ENCODE results near the gene CNIH3.

CNIH3 gene

GRCh38 chr1:224623310-224623714, 7.2 kb downstream of the CNIH3 start:
- Histone ChIP-seq H3K27me3 (ENCODE audit: insufficient read depth, low read length, poor library complexity) (no peaks in the 10 kb centered on the region), H4K20me1 (ENCODE audit: insufficient read depth, low read length) (peaks cover 16% of the 10 kb centered on the region), H3K4me1 (ENCODE audit: insufficient read depth, low read length) (peaks cover 61% of the 10 kb centered on the region), H3K27ac (ENCODE audit: low read length) (peak overlapping the region; percentile 88), H2AFZ (ENCODE audit: low read depth, low read length) (no peak overlapping the region), H3K9me3 (ENCODE audit: insufficient read depth, low read length, severe bottlenecking) (peaks cover 4% of the 10 kb centered on the region), H3K4me2 (ENCODE audit: insufficient read depth, low read length) (peak overlapping the region; percentile 65), H3K9ac (ENCODE audit: low read depth, low read length) (peak overlapping the region; percentile 39), H3K4me3 (ENCODE audit: low read depth in 1 of 2, low read length in 2 of 2) (peak overlapping the region in 1 of 2 experiments; percentile 14; a peak in 1 of 4 replicates), H3K79me2 (ENCODE audit: insufficient read depth, low read length) (peaks cover 54% of the 10 kb centered on the region), H3K36me3 (ENCODE audit: insufficient read depth, low read length) (peaks cover 17% of the 10 kb centered on the region)
- peak; percentile 32 for DNase-seq
- ATAC-seq (ENCODE audit: insufficient read depth, low read depth): peak; percentile 24
- TF ChIP-seq EZH2 (IDR thresholded peaks at IDR 0.05; ENCODE audit: borderline replicate concordance, low read depth, low read length, severe bottlenecking): no peak

- TF ChIP-seq EZH2 (IDR thresholded peaks at IDR 0.05; ENCODE audit: borderline replicate concordance, low read depth, low read length, severe bottlenecking): no peak
- TF ChIP-seq CTCF (IDR thresholded peaks at IDR 0.05; ENCODE audit: borderline replicate concordance, extremely low read depth, low read length, poor library complexity, severe bottlenecking): no peak
- Histone ChIP-seq H2AFZ (ENCODE audit: low read depth, low read length) (peak overlapping the region; percentile 11; the same call in 1 of the 2 replicates), H3K4me2 (ENCODE audit: insufficient read depth, low read length) (peak overlapping the region; percentile 65), H4K20me1 (ENCODE audit: insufficient read depth, low read length) (peaks cover 20% of the 10 kb centered on the region), H3K79me2 (ENCODE audit: insufficient read depth, low read length) (peaks cover 50% of the 10 kb centered on the region), H3K4me3 (ENCODE audit: low read depth in 1 of 2, low read length in 2 of 2) (peak overlapping the region in 1 of 2 experiments; percentile 36; a peak in 2 of 4 replicates), H3K27me3 (ENCODE audit: insufficient read depth, low read length, poor library complexity) (no peaks in the 10 kb centered on the region), H3K9ac (ENCODE audit: low read depth, low read length) (peak overlapping the region; percentile 47), H3K9me3 (ENCODE audit: insufficient read depth, low read length, severe bottlenecking) (peaks cover 4% of the 10 kb centered on the region), H3K36me3 (ENCODE audit: insufficient read depth, low read length) (peaks cover 17% of the 10 kb centered on the region), H3K27ac (ENCODE audit: low read length) (peak overlapping the region; percentile 88), H3K4me1 (ENCODE audit: insufficient read depth, low read length) (peaks cover 56% of the 10 kb centered on the region)
- peak; percentile 97 for ATAC-seq (ENCODE audit: insufficient read depth, low read depth)
- peak; percentile 92 for DNase-seq
Observed at GRCh38 chr1:224623743-224624333, 7.7 kb downstream of the CNIH3 start.

- H3K27me3 ChIP-seq (ENCODE audit: insufficient read depth, low read length, poor library complexity): no peaks in the 10 kb centered on the region
- H3K4me2 ChIP-seq (ENCODE audit: insufficient read depth, low read length): peak overlapping the region; percentile 65
- H3K27ac ChIP-seq (ENCODE audit: low read length): peak overlapping the region; percentile 88
- H3K9ac ChIP-seq (ENCODE audit: low read depth, low read length): peak overlapping the region; percentile 47
- H3K4me1 ChIP-seq (ENCODE audit: insufficient read depth, low read length): peaks cover 50% of the 10 kb centered on the region
- peaks cover 17% of the 10 kb centered on the region for H3K36me3 ChIP-seq (ENCODE audit: insufficient read depth, low read length)
- peak overlapping the region in 1 of 2 experiments; percentile 36; a peak in 2 of 4 replicates for H3K4me3 ChIP-seq (ENCODE audit: low read depth in 1 of 2, low read length in 2 of 2)
- H4K20me1 ChIP-seq (ENCODE audit: insufficient read depth, low read length): peaks cover 23% of the 10 kb centered on the region
- no peak for DNase-seq
- peaks cover 44% of the 10 kb centered on the region for H3K79me2 ChIP-seq (ENCODE audit: insufficient read depth, low read length)
- ATAC-seq (ENCODE audit: insufficient read depth, low read depth): no peak; the same call in 2 of the 3 replicates
- peak overlapping the region; percentile 11; the same call in 1 of the 2 replicates for H2AFZ ChIP-seq (ENCODE audit: low read depth, low read length)
- H3K9me3 ChIP-seq (ENCODE audit: insufficient read depth, low read length, severe bottlenecking): peaks cover 4% of the 10 kb centered on the region
- no peak for TF ChIP-seq CTCF (IDR thresholded peaks at IDR 0.05; ENCODE audit: borderline replicate concordance, extremely low read depth, low read length, poor library complexity, severe bottlenecking)
Observed at GRCh38 chr1:224624432-224624831, 8.3 kb downstream of the CNIH3 start.

GRCh38 chr1:224626042-224626441, 9.9 kb downstream of the CNIH3 start:
- peaks cover 36% of the 10 kb centered on the region for H3K4me1 ChIP-seq (ENCODE audit: insufficient read depth, low read length)
- no peak overlapping the region for H3K4me2 ChIP-seq (ENCODE audit: insufficient read depth, low read length)
- peaks cover 4% of the 10 kb centered on the region for H3K9me3 ChIP-seq (ENCODE audit: insufficient read depth, low read length, severe bottlenecking)
- peaks cover 34% of the 10 kb centered on the region for H3K79me2 ChIP-seq (ENCODE audit: insufficient read depth, low read length)
- H3K4me3 ChIP-seq (ENCODE audit: low read depth in 1 of 2, low read length in 2 of 2): no peak overlapping the region
- H2AFZ ChIP-seq (ENCODE audit: low read depth, low read length): no peak overlapping the region
- peaks cover 24% of the 10 kb centered on the region for H4K20me1 ChIP-seq (ENCODE audit: insufficient read depth, low read length)
- TF ChIP-seq EZH2 (IDR thresholded peaks at IDR 0.05; ENCODE audit: borderline replicate concordance, low read depth, low read length, severe bottlenecking): no peak
- no peak for TF ChIP-seq CTCF (IDR thresholded peaks at IDR 0.05; ENCODE audit: borderline replicate concordance, extremely low read depth, low read length, poor library complexity, severe bottlenecking)
- H3K27me3 ChIP-seq (ENCODE audit: insufficient read depth, low read length, poor library complexity): no peaks in the 10 kb centered on the region
- H3K9ac ChIP-seq (ENCODE audit: low read depth, low read length): no peak overlapping the region
- DNase-seq (no peak), ATAC-seq (ENCODE audit: insufficient read depth, low read depth) (no peak)
- peaks cover 19% of the 10 kb centered on the region for H3K36me3 ChIP-seq (ENCODE audit: insufficient read depth, low read length)
- H3K27ac ChIP-seq (ENCODE audit: low read length): no peak overlapping the region

All from DND-41 (cell line).